A549 treated with AZD9567 at 1 μM for 4 hours (cell line): ENCODE data around the gene REG1B. TPM values are rescaled to one million over a fixed set of nuclear protein-coding genes. Genes with fewer than 3 reads are reported as not detected.

ENCODE experiments used
- total RNA-seq: library from RNA; stranded (reverse); fragments of 200-300 nt; extraction: Qiagen RNA extraction; gene quantifications from 5 replicates; pipeline ENCODE4 v1.2.3, GENCODE V29; 2022; ENCODE audit not compliant: insufficient read depth

The REG1B gene
- not detected in 5 replicates for total RNA-seq

GRCh38 chr2:79087785-79088364, at the start of gene REG1B:
REG1B (minus strand) TSS chr2:79087993; CDS start chr2:79087612, 381 bp downstream.

DNA sequence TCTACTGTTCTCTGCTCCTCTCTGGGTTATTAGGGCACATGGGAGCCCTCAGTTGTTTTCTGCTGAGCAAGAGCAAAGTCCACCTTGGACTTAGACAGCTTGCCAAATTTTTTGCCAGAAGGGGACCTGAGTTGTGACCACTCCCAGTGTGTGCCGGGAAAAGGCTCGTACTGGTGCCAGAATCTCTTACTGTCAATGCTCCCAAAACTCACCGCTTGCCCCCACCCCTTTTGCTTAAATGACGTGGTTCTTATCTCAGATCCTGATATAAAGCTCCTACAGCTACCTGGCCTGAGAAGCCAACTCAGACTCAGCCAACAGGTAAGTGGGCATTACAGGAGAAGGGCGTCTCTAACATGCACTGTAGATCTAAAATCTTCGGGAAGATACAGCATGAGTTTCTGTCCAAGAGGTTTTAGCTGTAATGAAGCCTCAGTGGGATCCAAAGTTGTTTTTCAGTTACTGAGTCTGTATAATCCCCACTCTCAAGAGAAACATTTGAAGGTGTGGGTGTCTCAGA, 32.5 kb upstream of the REG1B start, which contains the start of gene REG1A:
Gene REG1A, plus strand, starts transcription at position 295 of the 520 bp plus-strand sequence. CDS start 374 bp downstream, outside the sequence.

Other genes starting within 250 kb of the REG1B start
- not detected in 5 replicates for gene REG3G, start 62.3 kb downstream of the REG1B start, total RNA-seq
- not detected in 5 replicates for gene REG1A, start 32.5 kb upstream of the REG1B start, total RNA-seq
- not detected in 5 replicates for gene REG3A, start 71.8 kb upstream of the REG1B start, total RNA-seq